Femur (tissue), 1 donor: ENCODE results near the gene COLQ.
"Not testable (repeated sequence)": the region's sequence is repeated elsewhere in the genome, so short reads cannot be mapped to it uniquely, and the experiment has no call there.

Source experiments
- DNase-seq: peaks from one replicate; pipeline ENCODE4 v3.0.0-alpha.2; 2017

The COLQ gene

DNA sequence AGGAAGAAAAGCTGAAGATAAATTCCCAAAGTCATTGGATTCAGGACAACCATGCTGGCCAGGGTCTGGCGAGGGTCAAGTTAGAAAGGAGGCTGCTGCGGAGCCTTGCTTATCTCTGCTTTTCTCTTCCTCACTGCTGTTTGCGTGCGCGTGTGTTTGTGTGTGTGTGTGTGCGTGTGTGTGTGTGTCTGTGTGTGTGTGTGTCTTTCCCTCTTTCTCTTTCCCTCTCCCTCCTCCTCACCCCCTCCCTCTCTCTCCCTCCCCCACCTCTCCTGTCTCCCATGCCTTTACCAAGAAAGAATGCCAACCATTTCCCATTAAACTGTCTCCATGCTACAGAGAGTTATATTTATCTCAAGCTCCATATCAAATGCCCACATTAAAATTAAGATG is at the start of gene COLQ:
COLQ (minus strand) TSS at position 134 of the 393 bp plus-strand sequence; CDS start at position 53, 81 bp downstream.
- no peak for DNase-seq

DNA sequence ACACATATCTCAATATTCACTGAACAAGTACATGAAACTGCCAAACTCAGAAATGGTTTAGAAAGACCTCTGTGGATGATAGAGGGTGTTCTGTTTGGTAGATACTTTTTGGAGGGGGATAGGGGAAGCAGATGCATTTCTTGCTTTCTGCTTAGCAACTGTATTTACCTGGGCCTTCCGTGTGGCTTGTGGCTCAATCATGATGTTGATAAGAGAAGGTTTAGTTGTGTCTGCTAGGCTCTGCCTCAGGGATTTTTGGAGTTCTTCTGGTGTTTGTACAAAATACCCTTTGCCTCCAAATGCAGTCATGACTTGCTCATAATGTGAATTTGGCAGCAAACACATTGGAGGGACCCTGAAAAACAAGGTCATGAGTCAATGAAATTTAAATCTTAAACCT is 41.7 kb upstream of the COLQ start:
- no peak for DNase-seq

DNA sequence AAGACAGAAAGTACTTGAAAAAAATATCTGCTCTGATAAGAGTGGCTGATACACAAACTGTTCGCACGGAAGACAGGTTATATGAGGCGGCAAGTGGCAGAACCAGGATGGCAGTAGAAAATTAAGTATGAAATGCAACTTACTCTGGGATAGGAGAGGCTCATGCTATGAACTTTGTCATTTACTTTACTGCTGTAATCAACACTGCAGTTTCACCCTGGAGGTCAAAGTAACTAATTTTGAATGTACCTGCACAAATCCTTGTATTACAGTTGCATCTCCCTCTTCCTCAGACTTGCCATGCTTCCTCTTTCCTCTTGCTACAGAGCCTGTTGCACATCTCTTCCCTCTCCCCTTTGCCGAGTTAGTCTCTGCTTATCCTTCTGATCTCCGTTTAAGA is 41.1 kb upstream of the COLQ start:
- no peak for DNase-seq

DNA sequence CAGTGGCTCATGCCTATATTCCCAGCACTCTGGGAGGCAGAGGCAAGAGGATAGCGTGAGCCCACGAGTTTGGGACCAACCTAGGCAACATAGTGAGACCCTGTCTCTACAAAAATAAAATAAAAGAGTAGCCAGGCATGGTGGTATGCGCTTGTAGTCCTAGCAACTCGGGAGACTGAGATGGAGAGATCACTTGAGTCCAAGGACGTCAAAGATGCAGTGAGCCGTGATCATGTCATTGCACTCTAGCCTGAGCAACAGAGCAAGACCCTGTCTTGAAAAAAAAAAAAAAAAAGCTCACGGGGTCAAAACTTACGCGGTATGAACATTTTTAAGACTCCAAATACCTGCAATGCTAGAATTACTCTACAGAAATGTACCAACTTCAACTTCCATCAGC is 37.1 kb upstream of the COLQ start:
- DNase-seq: no peak

DNA sequence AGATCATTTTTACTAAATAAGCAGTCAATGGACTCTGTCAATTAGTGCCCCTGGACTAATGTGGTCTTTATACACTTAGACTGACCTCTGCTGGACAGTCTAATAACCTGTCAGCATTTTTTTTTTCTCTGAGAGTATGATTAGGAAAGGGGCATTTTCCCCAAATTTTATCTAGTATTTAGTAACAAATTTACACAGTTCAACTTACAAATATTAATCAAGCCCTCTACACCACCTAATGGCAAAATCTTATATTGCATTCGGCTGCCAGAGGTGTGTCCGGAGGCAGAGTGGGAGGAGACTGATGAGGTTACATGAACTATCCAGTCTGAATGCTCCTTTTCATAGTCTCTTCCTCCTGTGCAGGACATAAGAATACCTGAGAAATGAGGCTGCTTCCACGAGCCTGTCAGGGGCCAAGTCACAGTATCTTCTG is 36.0 kb upstream of the COLQ start:
- DNase-seq: peak; percentile 61

DNA sequence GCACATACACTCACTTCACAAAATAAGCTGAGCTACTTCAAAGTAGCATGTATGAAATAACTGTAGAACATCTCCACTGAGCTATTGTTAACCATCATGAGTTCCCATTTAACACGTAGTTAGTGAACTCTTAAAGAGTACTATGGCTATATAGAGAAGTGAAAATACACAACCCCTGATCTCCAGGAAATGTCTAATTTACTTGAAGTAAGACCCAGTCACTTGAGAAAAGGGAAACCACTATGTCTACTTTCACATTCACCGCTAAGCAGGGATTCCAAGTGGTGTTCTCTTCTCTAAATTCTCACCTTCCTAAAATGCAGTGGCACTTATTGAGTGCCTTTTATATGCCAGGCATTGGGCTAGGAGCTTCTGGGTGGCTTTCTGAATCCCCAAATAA is 35.0 kb upstream of the COLQ start:
- no peak for DNase-seq

DNA sequence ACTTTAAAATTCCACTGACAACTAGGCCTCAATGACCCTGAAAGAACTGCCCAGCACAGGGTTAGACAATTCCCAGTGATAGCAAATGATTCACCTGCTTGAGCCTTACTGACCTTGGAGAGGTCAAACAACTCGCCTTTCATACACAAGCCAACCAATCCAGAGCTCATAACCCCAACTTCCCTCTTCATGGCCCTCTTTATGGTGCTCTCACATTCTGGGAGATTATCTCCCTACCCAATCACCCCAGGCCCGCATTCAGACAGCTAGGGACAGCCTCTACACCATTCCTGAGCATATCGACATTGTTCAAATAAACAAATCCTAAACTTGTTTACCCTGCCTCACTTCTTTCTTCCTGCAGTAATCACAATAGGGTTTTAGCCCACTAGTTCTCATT is 32.2 kb upstream of the COLQ start:
- DNase-seq: no peak

DNA sequence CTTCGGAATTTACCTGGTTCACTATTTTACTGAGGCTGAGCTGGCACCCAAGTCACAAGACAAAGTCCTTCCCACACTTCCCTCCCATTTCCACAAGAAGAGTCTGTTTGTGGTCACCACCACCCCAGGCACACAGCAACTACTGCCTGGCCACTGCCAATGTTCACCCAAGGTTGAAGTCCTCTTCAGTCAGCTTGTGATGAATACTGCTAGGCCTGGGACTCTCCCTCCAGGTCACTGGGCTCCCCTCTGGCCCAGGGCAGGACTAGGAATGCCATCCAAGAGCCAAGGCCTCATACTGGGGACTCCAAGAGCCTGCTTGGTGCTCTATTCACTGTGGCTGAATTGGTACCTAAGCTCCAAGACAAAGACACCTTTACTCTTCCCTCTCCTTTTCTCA is 30.4 kb upstream of the COLQ start:
- DNase-seq: no peak

DNA sequence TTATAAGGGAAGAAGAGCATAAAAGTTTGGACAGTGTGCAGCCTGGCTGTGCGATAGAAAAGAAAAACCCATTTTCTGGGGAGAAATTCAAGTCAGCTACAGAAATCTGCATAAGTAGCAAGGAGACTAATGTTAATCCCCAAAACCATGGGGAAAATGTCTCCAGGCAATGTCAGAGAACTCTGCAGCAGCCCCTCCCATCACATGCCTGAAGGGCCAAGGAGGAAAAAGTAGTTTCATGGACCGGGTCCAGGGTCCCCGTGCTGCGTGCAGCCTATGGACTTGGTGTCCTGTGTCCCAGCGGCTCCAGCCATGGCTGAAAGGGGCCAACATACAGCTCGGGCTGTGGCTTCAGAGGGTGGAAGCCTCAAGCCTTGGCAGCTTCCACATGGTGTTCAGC is 28.3 kb upstream of the COLQ start:
- DNase-seq: no peak

DNA sequence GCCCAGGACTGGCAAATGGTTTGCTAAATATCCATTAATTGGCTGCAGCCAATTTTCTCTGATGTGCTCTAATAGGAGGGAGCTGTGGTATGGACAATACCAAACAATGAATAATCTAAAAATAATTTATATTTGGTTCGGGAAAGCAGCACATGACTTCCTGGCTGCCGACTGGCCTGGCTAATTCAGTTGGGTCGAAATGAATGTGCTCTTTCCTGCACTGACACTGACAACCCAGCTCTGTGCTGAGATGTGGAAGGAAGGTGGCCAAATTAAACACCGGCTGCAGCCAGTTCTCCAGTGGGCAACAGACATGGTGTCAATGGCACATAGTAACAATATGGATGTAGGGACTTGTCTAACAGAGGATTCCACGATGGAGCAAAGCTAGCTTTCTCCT is 21.1 kb upstream of the COLQ start:
- no peak for DNase-seq

DNA sequence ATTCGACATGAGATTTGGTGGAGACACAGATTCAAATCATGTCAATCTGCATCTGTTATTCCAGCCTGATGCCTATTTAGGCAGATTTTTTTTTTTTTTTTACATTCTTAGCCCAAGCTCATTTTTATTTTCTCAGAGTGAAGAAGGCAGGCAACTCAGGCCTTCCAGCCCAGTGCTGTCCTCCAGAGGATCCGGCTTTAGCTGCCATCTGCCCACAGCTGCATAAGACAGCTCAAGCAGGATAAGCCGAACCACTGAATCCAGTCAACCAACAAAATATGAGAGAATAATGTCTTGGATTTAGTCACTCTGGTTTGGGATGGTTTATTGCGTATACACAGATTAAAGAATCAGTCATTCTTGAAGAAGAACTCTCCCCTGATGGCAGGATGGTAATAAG is 19.9 kb upstream of the COLQ start:
- no peak for DNase-seq

DNA sequence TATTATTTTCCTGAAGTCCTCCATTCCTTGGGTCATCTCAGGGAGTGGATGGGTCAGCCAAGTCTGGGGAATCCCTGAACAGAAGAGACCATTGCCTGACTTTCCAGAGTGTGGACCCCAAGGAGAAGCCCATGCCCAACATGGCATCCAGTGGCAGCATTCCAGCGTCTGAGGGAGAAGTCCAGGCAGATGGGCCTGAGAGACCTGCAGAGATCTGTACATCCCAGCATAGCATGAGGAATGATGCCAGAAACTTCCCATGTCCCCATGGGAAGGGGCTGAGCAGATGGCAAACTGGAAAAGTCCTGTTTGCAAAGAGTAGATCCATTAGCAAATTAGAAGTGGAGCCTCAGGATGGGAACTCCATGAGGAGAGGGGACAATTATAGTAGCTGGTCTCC is 17.6 kb upstream of the COLQ start:
- no peak for DNase-seq

DNA sequence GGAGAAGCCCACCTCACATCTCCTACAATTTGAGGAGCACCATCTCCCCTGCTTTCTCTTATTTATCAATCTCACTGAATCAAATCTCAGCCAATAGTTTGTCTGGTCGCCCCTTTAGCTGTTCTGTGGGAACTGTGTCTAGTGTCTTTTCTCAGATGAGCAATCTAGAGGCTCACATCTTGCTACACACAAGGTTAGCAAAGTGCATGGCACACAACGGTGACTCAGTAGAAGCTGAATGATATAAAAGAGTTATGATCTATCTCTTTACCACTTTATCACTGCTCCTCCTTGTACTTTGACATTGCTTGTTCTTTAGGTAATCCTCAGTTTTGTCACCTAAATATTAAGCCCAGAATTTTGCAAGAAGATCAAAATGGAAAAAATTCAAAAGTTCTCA is 16.8 kb upstream of the COLQ start:
- no peak for DNase-seq

DNA sequence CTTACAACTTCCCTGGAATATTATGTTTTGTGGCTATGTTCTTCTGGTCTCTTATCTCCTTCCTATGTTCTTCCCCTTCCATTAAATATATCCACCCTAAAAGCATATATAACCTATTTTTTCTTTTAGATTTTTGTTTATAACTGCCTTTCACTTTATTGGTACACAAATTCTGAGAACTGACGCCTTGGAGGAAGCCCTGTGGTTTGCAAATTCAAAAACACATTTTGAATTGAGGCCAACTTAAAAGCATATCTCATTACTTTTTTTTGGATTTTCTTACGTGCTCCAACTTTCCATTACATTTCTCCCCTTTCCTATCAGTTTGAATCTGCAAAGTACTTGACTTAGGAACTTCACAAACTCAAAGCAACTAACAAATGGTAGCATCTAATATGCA is 15.3 kb upstream of the COLQ start:
- no peak for DNase-seq

DNA sequence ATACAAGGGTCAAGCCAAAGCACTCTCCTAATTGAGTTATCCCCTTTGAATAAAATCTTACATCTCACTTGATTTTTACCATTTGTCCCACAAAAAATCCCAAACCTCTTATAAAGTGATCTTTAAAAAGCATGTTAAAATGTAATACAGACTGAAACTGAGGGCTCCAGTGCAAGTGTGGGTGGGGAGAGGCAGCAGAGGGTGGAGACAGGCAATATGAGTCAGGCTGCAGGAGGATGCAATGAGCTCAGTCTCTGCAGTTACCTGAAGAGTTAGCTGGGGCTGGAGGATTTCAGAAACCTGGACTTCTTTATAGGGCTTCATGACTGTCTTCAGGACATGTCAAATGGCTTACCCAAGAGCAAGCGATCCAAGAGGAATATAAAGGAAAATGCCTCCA is 14.2 kb upstream of the COLQ start:
- DNase-seq: no peak

DNA sequence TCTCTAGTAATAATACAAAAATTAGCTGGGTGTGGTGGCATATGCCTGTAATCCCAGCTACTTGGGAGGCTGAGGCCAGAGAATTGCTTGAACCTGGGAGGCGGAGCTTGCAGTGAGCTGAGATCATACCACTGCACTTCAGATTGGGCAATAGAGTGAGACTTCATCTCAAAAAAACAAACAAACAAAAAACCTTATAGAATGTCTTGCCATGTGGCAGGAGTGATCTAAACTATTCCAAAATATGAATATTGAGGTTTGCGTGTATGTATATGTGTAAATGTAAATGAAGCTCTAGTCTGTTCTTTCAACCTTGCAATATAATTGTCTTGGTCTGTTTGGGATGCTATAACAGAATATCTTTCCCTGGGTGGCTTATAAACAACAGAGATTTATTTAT is 11.1 kb upstream of the COLQ start:
- not testable (repeated sequence) for DNase-seq

DNA sequence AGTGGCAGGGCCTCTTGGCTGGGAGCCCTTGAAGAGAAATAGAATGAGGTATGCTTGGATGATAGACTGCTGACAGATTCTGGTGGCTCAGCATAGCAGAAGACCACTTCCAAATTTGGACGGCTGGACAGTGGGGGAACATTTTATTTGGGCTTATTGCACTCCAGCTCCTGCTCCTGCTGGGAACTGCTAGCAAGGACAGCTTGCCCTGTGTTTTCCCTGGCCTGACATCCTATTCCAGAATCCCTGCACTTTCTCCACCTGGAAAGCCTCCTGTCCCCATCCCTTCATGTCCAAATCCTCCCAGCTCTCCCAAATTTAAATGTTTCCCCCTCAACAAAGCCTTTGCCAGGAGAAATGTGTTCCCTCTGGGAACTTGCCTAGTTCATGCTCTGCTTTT is 9.8 kb upstream of the COLQ start:
- no peak for DNase-seq

DNA sequence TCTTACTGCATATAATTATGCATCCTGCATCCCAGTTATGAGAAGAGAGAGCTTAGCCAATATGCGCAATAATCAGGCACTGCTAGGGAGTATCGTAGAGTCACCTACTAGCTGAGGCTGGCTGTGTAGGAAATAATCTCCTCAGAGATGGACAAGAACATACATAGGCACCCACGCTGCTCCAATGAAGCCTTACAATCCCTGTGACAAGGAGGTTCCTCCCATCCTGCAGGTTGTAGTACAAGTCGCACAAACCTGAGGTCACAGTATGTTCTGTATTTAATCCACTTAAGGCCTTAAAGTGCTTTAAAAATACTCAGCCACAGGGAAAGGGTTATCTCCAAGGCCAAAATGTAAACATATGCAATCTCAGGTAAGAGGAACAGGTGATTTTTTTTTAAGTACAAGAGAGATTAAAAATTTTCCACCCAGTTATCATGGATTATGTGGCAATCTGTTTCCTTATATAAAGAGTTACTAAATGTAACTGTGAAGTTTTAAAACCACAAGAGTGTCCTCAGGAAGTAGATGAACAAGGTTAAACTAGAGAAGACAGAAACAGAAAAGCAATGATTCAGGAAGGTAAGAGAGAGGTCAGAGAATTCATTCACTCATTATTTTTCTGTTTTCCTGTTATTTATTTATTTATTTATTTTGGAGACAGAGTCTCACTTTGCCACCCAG is 7.5 kb upstream of the COLQ start:
- no peak for DNase-seq

DNA sequence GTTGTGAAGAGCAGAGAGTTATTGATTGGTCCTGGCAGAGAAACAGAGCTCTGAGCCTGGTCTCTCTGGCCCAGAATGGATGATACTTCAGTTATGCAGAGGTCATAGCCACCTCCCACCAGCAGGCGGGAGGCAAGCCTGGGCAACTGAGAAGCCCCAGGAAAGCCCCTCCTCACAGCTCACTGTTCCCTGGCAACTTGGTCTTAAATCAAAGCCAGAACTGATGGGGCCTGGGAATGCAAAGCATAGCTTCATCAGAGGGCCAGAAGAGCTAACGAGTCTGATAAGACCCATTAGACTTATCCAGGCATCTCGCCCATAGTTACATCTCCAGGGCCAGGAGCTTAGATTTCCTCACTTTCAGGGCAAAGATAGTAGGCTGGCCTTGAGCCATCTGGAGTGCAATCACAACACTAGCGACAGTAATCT is 5.5 kb upstream of the COLQ start:
- peak; percentile 48 for DNase-seq

DNA sequence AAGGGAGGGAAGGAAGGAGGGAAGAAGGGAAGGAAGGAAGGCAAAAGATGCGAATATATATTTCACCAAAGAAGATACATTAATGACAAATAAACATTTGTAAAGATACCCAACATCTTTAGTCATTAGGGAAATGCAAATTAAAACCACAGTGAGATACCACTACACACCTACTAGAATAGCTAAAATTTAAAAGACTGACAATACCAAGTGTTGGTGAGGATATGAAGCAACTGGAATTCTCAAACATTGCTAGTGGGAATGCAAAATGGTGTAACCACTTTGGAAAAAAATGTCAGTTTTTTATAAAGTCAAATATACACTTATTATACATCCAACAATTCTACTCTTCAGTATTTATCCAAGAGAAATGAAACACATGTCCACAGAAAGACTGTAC is 4.3 kb upstream of the COLQ start:
- DNase-seq: no peak

DNA sequence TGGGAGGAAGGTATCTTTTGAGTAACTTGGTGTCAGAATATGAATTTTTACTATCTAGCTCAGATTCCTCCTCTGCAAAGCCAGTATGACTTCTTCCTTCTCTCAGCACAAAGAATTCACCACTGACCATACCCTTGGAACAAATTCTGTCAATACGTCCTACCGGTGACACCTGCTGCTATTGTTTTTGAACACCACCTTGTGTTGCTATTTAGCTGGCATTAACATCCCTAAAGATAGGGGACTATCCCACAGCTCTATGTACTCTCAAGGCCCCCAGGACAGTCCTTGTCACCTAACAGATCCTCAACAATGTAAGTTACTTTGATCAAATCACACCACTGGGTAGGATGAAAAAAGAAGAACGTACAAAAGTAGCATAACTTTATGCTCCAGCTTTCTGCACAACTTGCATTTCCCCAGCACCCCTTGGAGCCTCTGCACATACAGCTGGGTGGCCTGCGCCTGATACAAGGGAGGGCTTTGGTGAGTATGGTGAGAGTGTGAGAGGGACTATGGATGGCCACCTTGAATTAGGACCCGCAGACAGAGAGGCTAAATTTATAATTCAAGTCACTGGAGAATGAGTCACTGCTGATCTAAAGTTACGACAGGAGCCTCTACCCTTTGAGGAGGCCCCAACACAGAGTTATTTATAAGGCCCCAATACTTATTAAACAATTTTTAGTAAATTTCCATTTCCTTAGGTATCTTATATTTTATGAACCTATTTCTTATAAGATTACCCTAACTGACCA is 2.3 kb upstream of the COLQ start:
- DNase-seq: no peak

DNA sequence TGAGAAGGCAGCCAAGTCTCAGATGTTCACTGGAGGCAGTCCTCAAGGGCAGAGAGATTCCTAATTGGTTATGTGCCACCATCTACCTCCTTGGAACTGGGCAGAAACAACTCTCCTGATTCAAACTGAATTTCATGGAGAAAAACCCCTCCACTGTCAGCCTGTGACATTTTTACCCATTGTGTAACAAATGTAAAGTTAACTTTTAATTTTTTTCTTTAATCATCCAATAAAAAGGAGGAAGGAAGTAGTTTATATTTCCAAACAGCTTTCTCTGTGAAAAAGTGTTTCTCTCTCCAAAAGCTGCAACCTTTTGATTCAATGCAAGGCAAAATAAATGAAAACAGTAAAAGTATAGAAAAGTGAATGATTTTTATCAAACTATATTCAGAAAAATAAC is 510 bp upstream of the COLQ start:
- no peak for DNase-seq

DNA sequence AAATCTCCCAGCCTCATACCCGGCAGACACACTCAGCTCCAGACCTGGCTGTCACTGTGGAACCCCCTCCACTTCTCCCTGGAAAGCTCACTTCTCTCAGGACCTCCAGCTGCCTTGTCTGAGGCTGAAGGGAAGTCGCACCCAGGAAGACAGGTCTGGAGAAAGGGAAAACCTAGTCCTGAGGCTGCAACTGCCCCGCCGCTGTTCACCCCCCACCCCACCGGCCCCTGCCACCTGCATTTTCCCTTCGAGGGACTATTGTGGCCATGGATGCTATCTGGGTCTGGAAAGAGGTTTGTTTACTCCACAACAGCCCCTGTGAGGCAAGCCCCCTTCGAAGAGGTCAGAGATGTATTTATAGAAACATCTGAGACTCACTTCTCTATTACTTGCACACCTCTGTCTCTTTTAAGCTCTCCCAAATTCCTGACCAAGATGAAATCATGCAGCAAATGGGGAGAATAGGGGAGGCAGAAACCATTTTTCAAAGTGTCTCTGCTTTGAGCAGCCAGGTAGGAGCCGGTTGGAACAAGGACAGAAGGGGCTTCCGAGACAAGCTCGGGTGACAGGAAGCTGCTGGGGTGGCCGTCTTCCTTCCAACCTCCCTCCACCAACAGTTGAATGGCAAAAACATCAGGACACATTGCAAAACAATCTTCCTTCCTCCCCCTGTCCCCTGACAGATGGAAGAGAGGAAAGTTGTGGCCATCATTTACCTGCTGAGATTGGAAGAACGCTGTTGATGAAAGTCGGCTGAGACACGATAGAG is 518 bp downstream of the COLQ start:
- no peak for DNase-seq

DNA sequence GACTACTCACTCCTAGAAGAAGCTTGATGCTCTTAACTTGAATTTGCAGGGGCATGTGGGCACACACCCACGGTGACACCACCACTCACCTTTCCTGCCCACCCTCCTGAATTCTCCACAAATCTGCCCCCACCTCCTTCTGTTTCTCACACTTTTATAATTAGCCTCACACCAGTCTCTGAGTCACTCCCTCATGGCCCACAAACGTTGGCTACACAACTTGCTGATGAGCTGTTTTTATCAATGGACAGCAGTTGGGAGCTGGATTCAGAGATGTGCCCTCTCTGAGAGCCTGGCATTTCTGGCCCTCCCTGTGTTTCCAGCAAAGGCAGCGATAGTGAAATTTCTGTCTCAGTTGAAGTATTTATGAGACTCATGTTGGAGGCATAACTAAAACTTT is 1.3 kb downstream of the COLQ start:
- DNase-seq: no peak
